GM12873 (cell line): ENCODE data around the gene CYBA.
A peak's percentile ranks its signal among the peaks of the same experiment; 100 is the strongest.

Experiments used
- TF ChIP-seq, protein P1 (sequence below): IDR thresholded peaks from 2 replicates; pipeline ENCODE4 v1.5.1; 2012; ENCODE audit warnings: low read depth, mild to moderate bottlenecking, moderate library complexity, low read length, control low read depth; ENCODE audit not compliant: insufficient read depth; ENCODE audit errors: missing control alignments

Gene CYBA

DNA sequence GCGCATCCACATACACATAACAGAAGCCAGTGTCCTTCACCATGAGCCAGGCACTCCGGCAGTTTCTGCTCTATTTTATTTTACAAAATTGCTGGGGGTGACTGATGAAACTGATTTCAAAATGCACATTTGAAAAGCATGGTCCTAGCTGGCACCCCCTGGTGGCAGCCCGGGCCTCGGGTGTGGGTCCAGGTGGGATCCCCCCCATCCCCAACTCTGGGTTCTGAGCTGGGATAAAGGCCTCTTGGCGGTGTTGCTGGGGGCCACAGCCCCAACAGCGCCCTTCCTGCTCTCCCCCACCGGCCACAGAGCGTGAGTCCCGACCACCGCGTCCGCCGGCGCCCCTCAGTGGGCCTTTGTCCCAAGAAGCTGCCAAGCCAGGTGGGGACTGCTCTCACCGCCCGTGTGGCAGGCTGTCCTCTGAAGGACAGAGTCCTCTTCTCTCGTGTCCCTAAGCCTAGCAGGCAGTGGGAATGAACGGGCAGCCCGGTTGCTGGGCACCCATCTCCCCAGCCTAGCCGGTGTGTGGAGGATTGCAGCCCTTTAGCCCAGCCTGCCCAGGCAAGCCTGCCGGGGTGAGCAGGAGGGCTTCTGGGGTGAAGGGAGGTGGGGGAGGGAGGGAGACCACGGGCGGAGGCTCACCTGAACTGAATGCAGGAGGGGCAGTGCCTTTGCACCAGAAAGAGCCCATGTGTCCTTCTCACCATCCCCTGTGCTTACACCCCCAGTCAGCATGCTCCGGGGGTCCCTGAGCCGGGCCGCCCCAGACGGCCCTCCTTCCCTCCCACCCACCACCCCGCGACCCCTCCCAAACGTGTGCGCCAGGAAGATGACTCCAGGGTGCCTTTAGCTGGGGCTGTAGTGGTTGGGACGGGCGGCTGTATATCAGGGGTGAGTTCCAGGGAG, 34.6 kb upstream of the CYBA start:
- TF ChIP-seq, protein P1, sequence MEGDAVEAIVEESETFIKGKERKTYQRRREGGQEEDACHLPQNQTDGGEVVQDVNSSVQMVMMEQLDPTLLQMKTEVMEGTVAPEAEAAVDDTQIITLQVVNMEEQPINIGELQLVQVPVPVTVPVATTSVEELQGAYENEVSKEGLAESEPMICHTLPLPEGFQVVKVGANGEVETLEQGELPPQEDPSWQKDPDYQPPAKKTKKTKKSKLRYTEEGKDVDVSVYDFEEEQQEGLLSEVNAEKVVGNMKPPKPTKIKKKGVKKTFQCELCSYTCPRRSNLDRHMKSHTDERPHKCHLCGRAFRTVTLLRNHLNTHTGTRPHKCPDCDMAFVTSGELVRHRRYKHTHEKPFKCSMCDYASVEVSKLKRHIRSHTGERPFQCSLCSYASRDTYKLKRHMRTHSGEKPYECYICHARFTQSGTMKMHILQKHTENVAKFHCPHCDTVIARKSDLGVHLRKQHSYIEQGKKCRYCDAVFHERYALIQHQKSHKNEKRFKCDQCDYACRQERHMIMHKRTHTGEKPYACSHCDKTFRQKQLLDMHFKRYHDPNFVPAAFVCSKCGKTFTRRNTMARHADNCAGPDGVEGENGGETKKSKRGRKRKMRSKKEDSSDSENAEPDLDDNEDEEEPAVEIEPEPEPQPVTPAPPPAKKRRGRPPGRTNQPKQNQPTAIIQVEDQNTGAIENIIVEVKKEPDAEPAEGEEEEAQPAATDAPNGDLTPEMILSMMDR, result peak; percentile 73

DNA sequence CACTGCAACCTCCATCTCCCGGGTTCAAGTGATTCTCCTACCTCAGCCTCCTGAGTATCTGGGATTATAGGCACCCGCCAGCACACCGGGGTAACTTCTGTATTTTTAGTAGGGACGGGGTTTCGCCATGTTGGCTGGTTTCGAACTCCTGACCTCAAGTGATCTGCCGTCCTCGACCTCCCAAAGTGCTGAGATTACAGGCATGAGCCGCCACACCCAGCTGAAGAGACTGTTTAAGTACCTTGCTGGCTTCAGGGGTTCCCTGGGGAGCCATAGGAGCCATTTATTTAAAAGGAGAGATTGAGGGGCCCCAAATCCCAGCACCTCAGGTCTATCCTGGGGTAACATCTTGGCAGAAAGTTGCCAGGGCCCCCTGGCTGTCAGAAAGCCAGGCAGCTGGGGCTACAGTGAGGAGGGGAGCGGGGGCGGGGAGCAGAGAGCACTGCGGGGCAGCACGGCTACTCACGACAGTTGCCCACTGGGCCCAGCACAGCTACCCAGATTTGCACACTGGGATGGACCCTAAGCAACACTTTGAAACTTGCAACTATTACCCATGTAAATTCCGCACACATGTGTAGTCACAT, 33.8 kb upstream of the CYBA start:
- TF ChIP-seq, protein P1, result no peak

DNA sequence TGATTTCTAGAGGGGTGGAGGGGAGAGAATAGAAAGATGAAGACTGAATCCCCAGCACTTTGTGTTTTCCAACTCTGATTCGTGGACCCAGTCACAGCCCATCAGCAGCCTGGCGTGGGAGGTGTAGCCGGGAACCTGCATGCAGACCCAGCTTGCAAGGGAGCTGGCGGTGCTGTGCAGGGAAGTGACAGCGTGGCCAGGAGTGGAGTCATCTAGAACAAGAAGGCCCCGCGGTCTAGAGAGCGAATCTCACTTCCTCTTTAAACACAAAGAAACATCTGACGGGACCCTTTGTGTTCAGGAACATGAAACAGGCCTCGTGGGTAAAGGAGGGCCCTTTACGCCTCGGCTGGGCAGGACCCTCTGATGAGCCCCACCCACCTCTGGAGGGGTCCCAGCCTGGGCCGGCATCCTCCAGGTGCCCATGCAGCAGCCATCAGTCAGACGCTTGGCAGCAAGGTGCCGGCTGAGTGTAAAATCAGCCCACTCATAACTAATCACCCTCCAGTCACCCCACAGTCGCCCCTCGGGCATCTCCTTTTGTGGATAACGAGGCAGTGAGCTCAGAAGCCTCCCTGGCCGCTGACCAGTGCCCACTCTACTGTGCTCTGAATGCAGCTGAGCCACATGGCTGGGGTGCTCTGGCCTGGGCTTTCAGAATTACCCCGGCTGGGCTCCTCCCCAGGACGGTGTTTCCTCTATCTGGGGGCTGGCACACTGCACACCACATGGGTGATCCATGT, 31.0 kb upstream of the CYBA start:
- TF ChIP-seq, protein P1, result no peak

DNA sequence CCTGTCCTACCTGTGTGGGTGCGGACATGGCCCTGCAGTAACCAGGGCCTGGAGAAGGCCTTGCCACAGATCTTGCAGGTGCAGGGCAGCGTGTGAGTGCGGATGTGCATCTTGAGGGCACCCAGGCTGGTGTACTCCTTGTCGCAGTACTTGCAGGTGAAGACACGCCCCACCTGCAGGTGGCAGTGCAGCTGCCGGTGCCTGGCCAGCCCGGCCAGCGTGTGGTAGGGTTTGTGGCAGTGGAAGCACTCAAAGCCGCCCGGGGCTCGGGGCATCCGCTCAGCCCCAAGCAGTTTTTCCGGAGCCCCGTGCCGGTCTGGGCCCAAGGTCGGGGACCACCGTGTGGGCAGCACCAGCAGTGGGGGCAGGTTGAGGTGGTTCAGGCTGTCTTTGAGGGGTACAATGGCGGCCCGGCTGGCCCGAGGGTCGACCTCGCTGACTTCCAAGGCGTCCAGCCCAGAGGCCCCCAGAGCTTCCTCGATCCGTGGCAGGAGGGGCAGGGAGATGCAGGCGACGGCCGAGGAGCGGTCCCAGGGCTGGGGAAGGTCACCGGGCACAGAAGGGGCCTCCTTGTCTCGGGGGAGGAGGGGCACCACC, 30.3 kb upstream of the CYBA start:
- TF ChIP-seq, protein P1, result peak; percentile 82

DNA sequence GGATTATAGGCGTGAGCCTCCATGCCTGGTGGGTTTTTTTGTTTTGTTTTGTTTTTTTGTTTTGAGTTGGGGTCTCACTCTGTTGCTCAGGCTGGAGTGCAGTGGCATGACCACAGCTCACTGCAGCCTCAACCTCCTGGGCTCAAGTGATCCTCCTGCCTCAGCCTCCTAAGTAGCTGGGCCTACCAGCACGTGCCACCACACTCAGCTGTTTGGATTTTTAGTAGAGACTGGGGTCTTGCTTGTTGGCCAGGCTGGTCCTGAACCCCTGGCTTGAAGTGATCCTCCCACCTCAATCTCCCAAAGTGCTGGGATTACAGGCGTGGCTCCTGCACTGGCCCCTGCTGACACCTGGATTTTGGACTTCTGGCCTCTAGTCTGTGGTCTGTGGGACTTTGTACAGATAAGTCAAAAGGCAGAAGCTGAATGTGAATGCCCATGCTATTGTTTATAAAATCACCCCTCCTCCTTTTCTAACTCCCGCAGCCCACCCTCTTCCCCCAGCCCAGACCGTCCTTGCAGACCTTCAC, 29.8 kb upstream of the CYBA start:
- TF ChIP-seq, protein P1, result no peak

DNA sequence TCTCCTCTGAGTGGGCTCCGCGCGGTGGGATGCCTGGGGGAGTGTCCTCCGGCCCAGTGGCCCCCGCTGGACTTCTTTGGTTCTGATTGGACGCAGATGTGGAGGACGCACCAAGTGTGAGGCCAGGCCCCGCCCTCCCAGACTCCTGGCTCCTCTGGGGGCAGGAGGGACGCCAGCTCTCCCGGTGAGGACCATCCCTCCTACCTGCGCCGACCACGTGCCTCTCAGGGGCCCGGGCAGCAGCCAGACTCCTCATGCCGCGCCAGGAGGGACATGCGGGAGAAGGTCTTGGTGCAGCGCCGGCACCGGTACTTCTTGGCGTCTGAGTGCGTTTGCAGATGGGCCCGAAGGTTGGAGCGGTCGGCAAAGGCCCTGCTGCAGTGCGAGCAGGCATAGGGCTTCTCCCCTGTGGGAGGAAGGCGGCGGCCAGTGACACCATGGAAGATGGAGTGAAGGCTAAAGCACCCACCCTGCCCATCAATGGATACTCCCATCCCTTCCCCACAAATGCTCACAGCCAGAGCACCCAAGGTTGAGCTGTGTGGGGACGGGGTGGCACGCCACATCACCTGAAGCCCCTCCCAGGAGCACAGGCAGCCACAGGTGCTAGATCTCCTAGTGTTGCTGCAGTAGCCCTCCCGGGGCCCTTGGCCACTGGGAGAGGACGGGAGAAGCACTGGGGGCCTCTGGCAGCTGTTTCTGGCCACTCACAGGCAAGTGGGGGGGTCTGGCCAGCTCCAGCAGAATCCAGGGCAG, 27.5 kb upstream of the CYBA start:
- TF ChIP-seq, protein P1, result no peak
